Keratinocyte (primary cell): Measurements from ENCODE around the gene EPB41L2. TPM values are rescaled to one million over a fixed set of nuclear protein-coding genes. Genes with fewer than 3 reads are reported as not detected.

ENCODE experiments used
- DNase-seq: peaks from one replicate; pipeline ENCODE4 v3.0.0-alpha.2; 2011; ENCODE audit warnings: low read depth, missing footprints, low spot score
- FAIRE-seq: peaks from 2 replicates; lab custom pipeline; 2011; peaks lifted over from hg19 to GRCh38; lab: Jason Lieb, UNC
- H2AFZ ChIP-seq: 2 replicates; pipeline ENCODE4 v1.6.0; 2012; ENCODE audit warnings: low read length, control low read depth, inconsistent platforms; ENCODE audit not compliant: control insufficient read depth
- H3K27ac ChIP-seq: 2 replicates; pipeline ENCODE4 v1.5.1; 2011; ENCODE audit warnings: low read length; ENCODE audit not compliant: control insufficient read depth, insufficient read depth
- H3K27me3 ChIP-seq: 3 replicates; pipeline ENCODE4 v1.6.0; 2011; ENCODE audit warnings: low read length; ENCODE audit not compliant: control insufficient read depth, insufficient read depth; ENCODE audit errors: extremely low read depth
- H3K36me3 ChIP-seq, 2 experiments: 2 replicates in 1 of 2; 3 replicates in 1 of 2; pipeline ENCODE4 v1.5.1; 2011; ENCODE audit warnings: low read length in 2 of 2, mild to moderate bottlenecking in 1 of 2; ENCODE audit not compliant: control insufficient read depth in 2 of 2, insufficient read depth in 2 of 2; ENCODE audit errors: extremely low read depth in 1 of 2
- H3K4me1 ChIP-seq: 3 replicates; pipeline ENCODE4 v1.5.1; 2011; ENCODE audit warnings: low read length; ENCODE audit not compliant: control insufficient read depth, insufficient read depth; ENCODE audit errors: extremely low read depth
- H3K4me2 ChIP-seq: 3 replicates; pipeline ENCODE4 v1.6.0; 2011; ENCODE audit warnings: low read depth, low read length; ENCODE audit not compliant: control insufficient read depth, insufficient read depth; ENCODE audit errors: extremely low read depth
- H3K4me3 ChIP-seq, 3 experiments: fragments of 200-600 bp in 1 of 3; sonication (generic) in 1 of 3; 2 replicates in 2 of 3; 3 replicates in 1 of 3; pipeline ENCODE4 v1.5.1; 2011 to 2016; ENCODE audit warnings: low read length in 3 of 3, mild to moderate bottlenecking in 3 of 3, control low read depth in 2 of 3, inconsistent platforms in 1 of 3, low read depth in 1 of 3, mixed read lengths in 1 of 3, mixed run types in 1 of 3, moderate library complexity in 1 of 3; ENCODE audit not compliant: control insufficient read depth in 2 of 3, insufficient read depth in 2 of 3; ENCODE audit errors: extremely low read depth in 1 of 3
- H3K79me2 ChIP-seq: 2 replicates; pipeline ENCODE4 v1.6.0; 2012; ENCODE audit warnings: low read length; ENCODE audit not compliant: control insufficient read depth, insufficient read depth
- H3K9ac ChIP-seq: 3 replicates; pipeline ENCODE4 v1.6.0; 2011; ENCODE audit warnings: low read length; ENCODE audit not compliant: control insufficient read depth, insufficient read depth; ENCODE audit errors: extremely low read depth
- H3K9me1 ChIP-seq: 3 replicates; pipeline ENCODE4 v1.6.0; 2011; ENCODE audit warnings: low read length; ENCODE audit not compliant: control insufficient read depth, insufficient read depth; ENCODE audit errors: extremely low read depth
- H3K9me3 ChIP-seq: 2 replicates; pipeline ENCODE4 v1.5.1; 2012; ENCODE audit warnings: low read depth, low read length; ENCODE audit not compliant: control insufficient read depth
- H4K20me1 ChIP-seq: 3 replicates; pipeline ENCODE4 v1.6.0; 2011; ENCODE audit warnings: low read length; ENCODE audit not compliant: control insufficient read depth, insufficient read depth; ENCODE audit errors: extremely low read depth
- EZH2 ChIP-seq: IDR thresholded peaks from one replicate; pipeline ENCODE4 v1.6.1; 2012; ENCODE audit warnings: inconsistent platforms, mild to moderate bottlenecking, low read length, moderate library complexity
- dilution Hi-C: fragments of 300-500 bp; cut with MboI; formaldehyde crosslinking; loops from one replicate; pipeline ENCODE4 v1.7.0; 2020; ENCODE audit warnings: low sequenced_read_pairs; ENCODE audit not compliant: extremely low pct_ligation_motif_present
- polyA plus RNA-seq, 5 experiments: library from polyadenylated mRNA; depleted of rRNA in 3 of 5; stranded (reverse) in 3 of 5; stranded (forward) in 1 of 5; unstranded in 1 of 5; fragments of >200 nt; gene quantifications; 1 replicate in 1 of 5; 2 replicates in 3 of 5; 3 replicates in 1 of 5; pipeline versions ENCODE4 v1.2.1 to v1.2.3, GENCODE V29; 2011 to 2012; ENCODE audit warnings: missing spikeins in 2 of 5, low read depth in 1 of 5, low replicate concordance in 1 of 5
- TF ChIP-seq, protein P1 (sequence below), 3 experiments: IDR thresholded peaks in 1 of 3; conservative IDR thresholded peaks in 1 of 3; optimal IDR thresholded peaks in 1 of 3; 2 replicates in 2 of 3; 3 replicates in 1 of 3; pipeline versions ENCODE3 to v1.5.1; 2011; ENCODE audit warnings: low read length in 3 of 3, mild to moderate bottlenecking in 3 of 3, moderate library complexity in 2 of 3, control low read depth in 1 of 3, inconsistent platforms in 1 of 3; ENCODE audit not compliant: insufficient read depth in 2 of 3; ENCODE audit errors: extremely low read depth in 1 of 3

The EPB41L2 gene
- polyA plus RNA-seq, 1 donor (not counting 4 experiments of a cell fraction or from before 2014, with no cell fraction given), result 22.0 TPM

DNA sequence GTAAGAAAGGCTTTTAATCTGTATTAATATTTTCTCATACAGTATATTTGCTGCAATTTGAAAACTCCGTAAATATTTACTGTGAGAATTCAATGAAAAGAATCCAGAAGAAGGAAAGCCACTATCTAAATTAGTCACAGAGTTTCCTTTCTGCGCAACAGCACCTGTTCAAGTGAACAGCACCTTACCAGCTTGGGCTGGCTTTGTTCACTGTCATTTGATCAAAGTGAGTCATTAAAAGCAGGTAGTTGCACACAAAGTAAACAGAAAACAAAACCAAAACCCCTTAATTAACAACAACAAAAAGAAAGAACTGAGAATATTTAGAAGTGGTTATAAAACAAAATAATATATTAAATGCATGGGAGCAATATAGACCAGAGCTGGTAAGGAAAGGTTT, 223.0 kb downstream of the EPB41L2 start:
- DNase-seq, result no peak
- no peaks in the 10 kb centered on the region for H3K36me3 ChIP-seq
- H3K9me1 ChIP-seq, result no peaks in the 10 kb centered on the region
- no peaks in the 10 kb centered on the region for H3K4me1 ChIP-seq
- dilution Hi-C loops, result no loop called here
- no peak overlapping the region for H2AFZ ChIP-seq
- H3K9me3 ChIP-seq, result no peaks in the 10 kb centered on the region
- no peak overlapping the region for H3K4me3 ChIP-seq
- H3K27ac ChIP-seq, result no peak overlapping the region
- H3K4me2 ChIP-seq, result no peak overlapping the region
- no peaks in the 10 kb centered on the region for H3K27me3 ChIP-seq
- no peak overlapping the region for H3K9ac ChIP-seq
- FAIRE-seq, result no peak
- H4K20me1 ChIP-seq, result no peaks in the 10 kb centered on the region
- TF ChIP-seq, protein P1, sequence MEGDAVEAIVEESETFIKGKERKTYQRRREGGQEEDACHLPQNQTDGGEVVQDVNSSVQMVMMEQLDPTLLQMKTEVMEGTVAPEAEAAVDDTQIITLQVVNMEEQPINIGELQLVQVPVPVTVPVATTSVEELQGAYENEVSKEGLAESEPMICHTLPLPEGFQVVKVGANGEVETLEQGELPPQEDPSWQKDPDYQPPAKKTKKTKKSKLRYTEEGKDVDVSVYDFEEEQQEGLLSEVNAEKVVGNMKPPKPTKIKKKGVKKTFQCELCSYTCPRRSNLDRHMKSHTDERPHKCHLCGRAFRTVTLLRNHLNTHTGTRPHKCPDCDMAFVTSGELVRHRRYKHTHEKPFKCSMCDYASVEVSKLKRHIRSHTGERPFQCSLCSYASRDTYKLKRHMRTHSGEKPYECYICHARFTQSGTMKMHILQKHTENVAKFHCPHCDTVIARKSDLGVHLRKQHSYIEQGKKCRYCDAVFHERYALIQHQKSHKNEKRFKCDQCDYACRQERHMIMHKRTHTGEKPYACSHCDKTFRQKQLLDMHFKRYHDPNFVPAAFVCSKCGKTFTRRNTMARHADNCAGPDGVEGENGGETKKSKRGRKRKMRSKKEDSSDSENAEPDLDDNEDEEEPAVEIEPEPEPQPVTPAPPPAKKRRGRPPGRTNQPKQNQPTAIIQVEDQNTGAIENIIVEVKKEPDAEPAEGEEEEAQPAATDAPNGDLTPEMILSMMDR (optimal IDR thresholded peaks at IDR 0.05 in 1 of 3, IDR thresholded peaks at IDR 0.05 in 1 of 3, conservative IDR thresholded peaks at IDR 0.05 in 1 of 3; ENCODE audit: extremely low read depth in 1 of 3, insufficient read depth in 2 of 3, low read length in 3 of 3), result no peak
- no peak for TF ChIP-seq EZH2
- no peaks in the 10 kb centered on the region for H3K79me2 ChIP-seq

DNA sequence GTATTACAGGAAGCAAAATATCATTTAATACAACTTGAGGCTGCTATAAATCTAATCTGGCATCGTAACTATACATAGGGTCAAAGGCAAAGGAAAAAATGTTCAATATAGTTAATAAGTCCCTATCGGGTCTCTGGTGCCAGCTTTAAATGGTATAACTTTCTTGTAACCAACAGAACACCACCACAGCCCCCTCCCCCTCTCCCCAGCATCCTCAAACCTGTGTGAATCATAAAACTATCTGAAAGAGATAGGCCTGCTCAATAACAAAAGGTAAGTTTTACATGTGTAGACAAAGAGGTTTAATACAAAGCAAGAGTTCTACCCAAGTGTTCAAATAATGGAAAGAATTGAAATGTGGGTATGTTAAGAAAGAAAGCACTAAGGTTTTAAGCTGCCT, 223.7 kb downstream of the EPB41L2 start:
- TF ChIP-seq, protein P1 (optimal IDR thresholded peaks at IDR 0.05 in 1 of 3, IDR thresholded peaks at IDR 0.05 in 1 of 3, conservative IDR thresholded peaks at IDR 0.05 in 1 of 3; ENCODE audit: extremely low read depth in 1 of 3, insufficient read depth in 2 of 3, low read length in 3 of 3), result no peak
- TF ChIP-seq EZH2, result no peak
- Histone ChIP-seq H3K27ac (no peak overlapping the region), H4K20me1 (no peaks in the 10 kb centered on the region), H3K79me2 (no peaks in the 10 kb centered on the region), H3K9me3 (no peaks in the 10 kb centered on the region), H3K4me3 (no peak overlapping the region), H3K4me2 (no peak overlapping the region), H3K9me1 (no peaks in the 10 kb centered on the region), H3K36me3 (no peaks in the 10 kb centered on the region), H3K9ac (no peak overlapping the region), H2AFZ (no peak overlapping the region), H3K27me3 (no peaks in the 10 kb centered on the region), H3K4me1 (no peaks in the 10 kb centered on the region)
- DNase-seq, result no peak
- dilution Hi-C loops, result no loop called here
- FAIRE-seq, result no peak
